BLaER1 (cell line): Measurements from ENCODE around the gene NDUFB8.

Source experiments
- H3K27ac ChIP-seq: shearing (Covaris generic); formaldehyde crosslinking; 2 replicates; pipeline ENCODE4 v1.8.1; 2022
- H3K27me3 ChIP-seq: shearing (Covaris generic); formaldehyde crosslinking; 2 replicates; pipeline ENCODE4 v1.8.1; 2022
- H3K36me3 ChIP-seq: shearing (Covaris generic); formaldehyde crosslinking; 2 replicates; pipeline ENCODE4 v1.8.1; 2022
- H3K4me1 ChIP-seq: shearing (Covaris generic); formaldehyde crosslinking; 2 replicates; pipeline ENCODE4 v1.8.1; 2022
- H3K4me2 ChIP-seq: shearing (Covaris generic); formaldehyde crosslinking; 2 replicates; pipeline ENCODE4 v1.8.1; 2022
- H3K4me3 ChIP-seq: shearing (Covaris generic); formaldehyde crosslinking; 2 replicates; pipeline ENCODE4 v1.8.1; 2022
- H3K9ac ChIP-seq: shearing (Covaris generic); formaldehyde crosslinking; 2 replicates; pipeline ENCODE4 v1.8.1; 2022
- H3K9me3 ChIP-seq: shearing (Covaris generic); formaldehyde crosslinking; 2 replicates; pipeline ENCODE4 v1.8.1; 2022
- H4K20me1 ChIP-seq: shearing (Covaris generic); formaldehyde crosslinking; 2 replicates; pipeline ENCODE4 v1.8.1; 2022
- Cebpa-rat ChIP-seq: shearing (Covaris generic); IDR thresholded peaks from 2 replicates; pipeline ENCODE4 v1.8.1; 2022

The NDUFB8 gene

GRCh38 chr10:100496567-100496966 lies 33.1 kb downstream of the NDUFB8 start:
- Histone ChIP-seq H3K4me3 (no peak overlapping the region), H3K9ac (no peak overlapping the region), H3K27ac (no peak overlapping the region), H3K9me3 (no peaks in the 10 kb centered on the region), H3K27me3 (no peaks in the 10 kb centered on the region), H3K4me1 (no peaks in the 10 kb centered on the region), H4K20me1 (no peaks in the 10 kb centered on the region), H3K4me2 (no peak overlapping the region), H3K36me3 (peaks cover 96% of the 10 kb centered on the region)
- TF ChIP-seq Cebpa-rat, result no peak

- no peak overlapping the region for H3K4me3 ChIP-seq
- H3K27me3 ChIP-seq, result peaks cover 3% of the 10 kb centered on the region; the same call in 1 of the 2 replicates
- TF ChIP-seq Cebpa-rat, result no peak
- H3K27ac ChIP-seq, result no peak overlapping the region
- H3K36me3 ChIP-seq, result peaks cover 88% of the 10 kb centered on the region
- 0 out of 2 replicates have a peak, but pooled peaks cover 1% of the 10 kb centered on the region for H4K20me1 ChIP-seq
- H3K4me2 ChIP-seq, result no peak overlapping the region
- no peaks in the 10 kb centered on the region for H3K4me1 ChIP-seq
- H3K9me3 ChIP-seq, result no peaks in the 10 kb centered on the region
- no peak overlapping the region for H3K9ac ChIP-seq
Measured at GRCh38 chr10:100490531-100490930, 39.1 kb downstream of the NDUFB8 start.

GRCh38 chr10:100489396-100489795 lies 40.3 kb downstream of the NDUFB8 start:
- H3K4me2 ChIP-seq, result no peak overlapping the region
- H4K20me1 ChIP-seq, result peaks cover 12% of the 10 kb centered on the region; the same call in 1 of the 2 replicates
- peaks cover 86% of the 10 kb centered on the region for H3K36me3 ChIP-seq
- no peak overlapping the region for H3K4me3 ChIP-seq
- H3K27ac ChIP-seq, result no peak overlapping the region
- H3K27me3 ChIP-seq, result peaks cover 12% of the 10 kb centered on the region
- no peak overlapping the region for H3K9ac ChIP-seq
- no peaks in the 10 kb centered on the region for H3K4me1 ChIP-seq
- no peak for TF ChIP-seq Cebpa-rat
- H3K9me3 ChIP-seq, result no peaks in the 10 kb centered on the region

- Histone ChIP-seq H3K27ac (no peak overlapping the region), H3K4me1 (peaks cover 2% of the 10 kb centered on the region), H3K9ac (no peak overlapping the region), H3K27me3 (peaks cover 30% of the 10 kb centered on the region), H3K4me3 (no peak overlapping the region), H3K36me3 (peaks cover 73% of the 10 kb centered on the region), H4K20me1 (peaks cover 29% of the 10 kb centered on the region), H3K4me2 (no peak overlapping the region), H3K9me3 (no peaks in the 10 kb centered on the region)
- TF ChIP-seq Cebpa-rat, result no peak
Measured at GRCh38 chr10:100487529-100487928, 42.1 kb downstream of the NDUFB8 start.

- peaks cover 12% of the 10 kb centered on the region for H3K4me1 ChIP-seq
- H4K20me1 ChIP-seq, result peaks cover 39% of the 10 kb centered on the region
- H3K4me3 ChIP-seq, result no peak overlapping the region
- no peak overlapping the region for H3K9ac ChIP-seq
- H3K4me2 ChIP-seq, result no peak overlapping the region
- peaks cover 46% of the 10 kb centered on the region for H3K27me3 ChIP-seq
- H3K9me3 ChIP-seq, result no peaks in the 10 kb centered on the region
- TF ChIP-seq Cebpa-rat, result no peak
- peaks cover 65% of the 10 kb centered on the region for H3K36me3 ChIP-seq
- no peak overlapping the region for H3K27ac ChIP-seq
Measured at GRCh38 chr10:100485801-100486495, 43.7 kb downstream of the NDUFB8 start.

GRCh38 chr10:100485366-100485765 lies 44.3 kb downstream of the NDUFB8 start:
- Histone ChIP-seq H3K9ac (no peak overlapping the region), H3K27ac (no peak overlapping the region), H4K20me1 (peaks cover 39% of the 10 kb centered on the region), H3K36me3 (peaks cover 61% of the 10 kb centered on the region), H3K4me2 (no peak overlapping the region), H3K27me3 (peaks cover 52% of the 10 kb centered on the region), H3K4me3 (no peak overlapping the region), H3K4me1 (peaks cover 12% of the 10 kb centered on the region), H3K9me3 (no peaks in the 10 kb centered on the region)
- no peak for TF ChIP-seq Cebpa-rat

- H4K20me1 ChIP-seq, result peaks cover 39% of the 10 kb centered on the region
- H3K4me3 ChIP-seq, result no peak overlapping the region
- H3K4me2 ChIP-seq, result no peak overlapping the region
- H3K27ac ChIP-seq, result no peak overlapping the region
- H3K9me3 ChIP-seq, result no peaks in the 10 kb centered on the region
- H3K9ac ChIP-seq, result no peak overlapping the region
- TF ChIP-seq Cebpa-rat, result no peak
- H3K4me1 ChIP-seq, result peaks cover 12% of the 10 kb centered on the region
- peaks cover 48% of the 10 kb centered on the region for H3K36me3 ChIP-seq
- peaks cover 65% of the 10 kb centered on the region for H3K27me3 ChIP-seq
Measured at GRCh38 chr10:100483876-100484666, 45.6 kb downstream of the NDUFB8 start.

GRCh38 chr10:100482834-100483185 lies 46.9 kb downstream of the NDUFB8 start:
- TF ChIP-seq Cebpa-rat, result no peak
- peak overlapping the region; percentile 59 for H3K4me3 ChIP-seq

GRCh38 chr10:100482181-100482833 lies 47.4 kb downstream of the NDUFB8 start:
- H3K4me2 ChIP-seq, result peak overlapping the region; percentile 89
- no peaks in the 10 kb centered on the region for H3K9me3 ChIP-seq
- H3K27ac ChIP-seq, result no peak overlapping the region
- peak overlapping the region; percentile 59 for H3K4me3 ChIP-seq
- H3K36me3 ChIP-seq, result peaks cover 30% of the 10 kb centered on the region
- peaks cover 39% of the 10 kb centered on the region for H4K20me1 ChIP-seq
- H3K27me3 ChIP-seq, result peaks cover 65% of the 10 kb centered on the region
- H3K9ac ChIP-seq, result 0 out of 2 replicates have a peak overlapping the region, but pooled peaks have one; percentile 40
- H3K4me1 ChIP-seq, result peaks cover 12% of the 10 kb centered on the region
- no peak for TF ChIP-seq Cebpa-rat

More at GRCh38 chr10:100482834-100483185, 46.9 kb downstream of the NDUFB8 start:
- Histone ChIP-seq H3K9me3 (no peaks in the 10 kb centered on the region), H3K27ac (no peak overlapping the region), H3K36me3 (peaks cover 35% of the 10 kb centered on the region), H3K4me2 (peak overlapping the region; percentile 89), H3K4me1 (peaks cover 12% of the 10 kb centered on the region), H3K9ac (no peak overlapping the region), H4K20me1 (peaks cover 39% of the 10 kb centered on the region), H3K27me3 (peaks cover 65% of the 10 kb centered on the region)
